Muscle layer of duodenum (tissue), 2 donors: ENCODE data around the gene ANP32B.
"Not testable (repeated sequence)": the region's sequence is repeated elsewhere in the genome, so short reads cannot be mapped to it uniquely, and the experiment has no call there.

Experiments
- H3K27ac ChIP-seq: one replicate; pipeline ENCODE4 v1.7.0; 2013; ENCODE audit warnings: mild to moderate bottlenecking, low read length
- H3K27me3 ChIP-seq: one replicate; pipeline ENCODE4 v1.7.0; 2013; ENCODE audit warnings: low read depth, mild to moderate bottlenecking, control low read depth, low read length
- H3K36me3 ChIP-seq, 2 donors: one replicate each; pipeline ENCODE4 v1.7.0; 2013; ENCODE audit warnings: low read length in 2 of 2, control low read depth in 1 of 2, mild to moderate bottlenecking in 1 of 2; ENCODE audit not compliant: insufficient read depth in 2 of 2, control insufficient read depth in 1 of 2
- H3K4me1 ChIP-seq, 2 donors: one replicate each; pipeline ENCODE4 v1.7.0; 2013; ENCODE audit warnings: low read length in 2 of 2, mild to moderate bottlenecking in 2 of 2, control low read depth in 1 of 2, moderate library complexity in 1 of 2; ENCODE audit not compliant: insufficient read depth in 2 of 2, control insufficient read depth in 1 of 2
- H3K4me3 ChIP-seq, 2 donors: one replicate each; pipeline ENCODE4 v1.7.0; 2013; ENCODE audit warnings: low read length in 2 of 2, low read depth in 1 of 2, mild to moderate bottlenecking in 1 of 2
- H3K9me3 ChIP-seq, 2 donors: one replicate each; pipeline ENCODE4 v1.7.0; 2013; ENCODE audit warnings: low read length in 2 of 2, control low read depth in 1 of 2, mild to moderate bottlenecking in 1 of 2; ENCODE audit not compliant: control insufficient read depth in 1 of 2
- donor health status: healthy.

ANP32B gene

GRCh38 chr9:97982683-97983588 is at the start of gene ANP32B:
Gene ANP32B, plus strand, starts transcription at chr9:97983341. Its CDS starts 215 bp downstream, at chr9:97983556.
- no peaks in the 10 kb centered on the region for H3K27me3 ChIP-seq
- peak within 1 kb of the TSS; percentile 75 for H3K27ac ChIP-seq
- H3K4me3 ChIP-seq = peak within 1 kb of the TSS; percentile 66 to 88
- H3K4me1 ChIP-seq = peaks cover 7 to 24% of the 10 kb centered on the region in 2 donors
- H3K36me3 ChIP-seq = no peaks in the 10 kb centered on the region
- H3K9me3 ChIP-seq = no peaks in the 10 kb centered on the region

- Histone ChIP-seq H3K9me3 (no peaks in the 10 kb centered on the region), H3K27ac (no peak overlapping the region), H3K36me3 (no peaks in the 10 kb centered on the region), H3K4me1 (no peaks in the 10 kb centered on the region), H3K4me3 (no peak overlapping the region), H3K27me3 (no peaks in the 10 kb centered on the region)
Measured at GRCh38 chr9:97934321-97935115, 48.6 kb upstream of the ANP32B start.

- Histone ChIP-seq H3K27me3 (no peaks in the 10 kb centered on the region), H3K36me3 (no peaks in the 10 kb centered on the region), H3K27ac (no peak overlapping the region), H3K9me3 (no peaks in the 10 kb centered on the region), H3K4me3 (no peak overlapping the region), H3K4me1 (no peaks in the 10 kb centered on the region)
Measured at GRCh38 chr9:97935276-97935675, 47.9 kb upstream of the ANP32B start.

GRCh38 chr9:97936998-97937397 is 46.1 kb upstream of the ANP32B start:
- H3K9me3 ChIP-seq = no peaks in the 10 kb centered on the region
- no peaks in the 10 kb centered on the region for H3K36me3 ChIP-seq
- no peak overlapping the region for H3K4me3 ChIP-seq
- no peaks in the 10 kb centered on the region for H3K4me1 ChIP-seq
- no peaks in the 10 kb centered on the region for H3K27me3 ChIP-seq
- H3K27ac ChIP-seq = no peak overlapping the region

- no peaks in the 10 kb centered on the region for H3K36me3 ChIP-seq
- no peak within 1 kb of the TSS for H3K4me3 ChIP-seq
- no peaks in the 10 kb centered on the region for H3K27me3 ChIP-seq
- no peaks in the 10 kb centered on the region for H3K4me1 ChIP-seq
- no peak within 1 kb of the TSS for H3K27ac ChIP-seq
- H3K9me3 ChIP-seq = no peaks in the 10 kb centered on the region
Measured at GRCh38 chr9:97938081-97938644, 45.0 kb upstream of the ANP32B start, which contains the start of gene HEMGN. Gene HEMGN, minus strand, starts transcription at chr9:97938172. Its CDS starts 36 bp downstream, at chr9:97938136.

- Histone ChIP-seq H3K9me3 (no peaks in the 10 kb centered on the region), H3K36me3 (no peaks in the 10 kb centered on the region), H3K4me1 (no peaks in the 10 kb centered on the region), H3K27ac (no peak overlapping the region), H3K27me3 (no peaks in the 10 kb centered on the region), H3K4me3 (no peak overlapping the region)
Measured at GRCh38 chr9:97940233-97940632, 42.9 kb upstream of the ANP32B start.

- Histone ChIP-seq H3K27me3 (no peaks in the 10 kb centered on the region), H3K4me1 (no peaks in the 10 kb centered on the region), H3K36me3 (no peaks in the 10 kb centered on the region), H3K9me3 (no peaks in the 10 kb centered on the region), H3K4me3 (no peak overlapping the region), H3K27ac (no peak overlapping the region)
Measured at GRCh38 chr9:97940741-97941140, 42.4 kb upstream of the ANP32B start.

GRCh38 chr9:97941323-97941722 is 41.8 kb upstream of the ANP32B start:
- Histone ChIP-seq H3K4me1 (no peaks in the 10 kb centered on the region), H3K9me3 (no peaks in the 10 kb centered on the region), H3K4me3 (no peak overlapping the region), H3K27me3 (no peaks in the 10 kb centered on the region), H3K27ac (no peak overlapping the region), H3K36me3 (no peaks in the 10 kb centered on the region)

GRCh38 chr9:97943308-97943855 is 39.8 kb upstream of the ANP32B start:
- no peaks in the 10 kb centered on the region for H3K4me1 ChIP-seq
- no peaks in the 10 kb centered on the region for H3K36me3 ChIP-seq
- H3K9me3 ChIP-seq = no peaks in the 10 kb centered on the region
- no peak overlapping the region for H3K4me3 ChIP-seq
- no peak overlapping the region for H3K27ac ChIP-seq
- no peaks in the 10 kb centered on the region for H3K27me3 ChIP-seq

- Histone ChIP-seq H3K36me3 (no peaks in the 10 kb centered on the region), H3K27me3 (no peaks in the 10 kb centered on the region), H3K9me3 (no peaks in the 10 kb centered on the region), H3K4me3 (no peak overlapping the region), H3K27ac (no peak overlapping the region), H3K4me1 (no peaks in the 10 kb centered on the region)
Measured at GRCh38 chr9:97944612-97945011, 38.5 kb upstream of the ANP32B start.

- H3K4me3 ChIP-seq, H3K27me3 ChIP-seq, H3K27ac ChIP-seq, H3K4me1 ChIP-seq, H3K9me3 ChIP-seq, H3K36me3 ChIP-seq: not testable (repeated sequence)
Measured at GRCh38 chr9:97945470-97945869, 37.7 kb upstream of the ANP32B start.
